Glomerular endothelial cell (primary cell): ENCODE results near the gene DHPS. TPM values are rescaled to one million over a fixed set of nuclear protein-coding genes. Genes with fewer than 3 reads are reported as not detected.
"Not testable (repeated sequence)": the region's sequence is repeated elsewhere in the genome, so short reads cannot be mapped to it uniquely, and the experiment has no call there.

Experiments used
- DNase-seq: peaks from one replicate; pipeline ENCODE4 v3.0.0-alpha.2; 2011; ENCODE audit warnings: low read depth, low spot score; ENCODE audit errors: extremely low read depth
- total RNA-seq: library from RNA; depleted of rRNA; stranded (reverse); fragments of >200 nt; gene quantifications from 2 replicates; pipeline ENCODE4 v1.2.3, GENCODE V29; 2015

The DHPS gene
- total RNA-seq: 86.9 and 87.5 TPM in 2 replicates

- DNase-seq: peak; percentile 95
Measured at GRCh38 chr19:12681074-12681987, at the start of gene DHPS. Gene DHPS, minus strand, starts transcription at chr19:12681880. Its CDS starts 114 bp downstream, at chr19:12681766.

- no peak for DNase-seq
Measured at GRCh38 chr19:12731337-12731736, 49.7 kb upstream of the DHPS start.

- no peak for DNase-seq
Measured at GRCh38 chr19:12730064-12730463, 48.4 kb upstream of the DHPS start.

GRCh38 chr19:12727745-12728433 lies 46.2 kb upstream of the DHPS start:
- DNase-seq: no peak

- no peak for DNase-seq
Measured at GRCh38 chr19:12726988-12727316, 45.3 kb upstream of the DHPS start.

GRCh38 chr19:12725612-12726011 lies 43.9 kb upstream of the DHPS start:
- DNase-seq: not testable (repeated sequence)

- no peak for DNase-seq
Measured at GRCh38 chr19:12723641-12724426, 42.2 kb upstream of the DHPS start, which contains the start of gene TNPO2. Gene TNPO2, minus strand, starts transcription at chr19:12723932. Its CDS starts 2,955 bp downstream, at chr19:12720977.

- DNase-seq: no peak
Measured at GRCh38 chr19:12723381-12723640, 41.6 kb upstream of the DHPS start.

GRCh38 chr19:12722566-12723380 lies 41.1 kb upstream of the DHPS start:
- peak; percentile 99 for DNase-seq

GRCh38 chr19:12721656-12722565 lies 40.2 kb upstream of the DHPS start:
- no peak for DNase-seq

- DNase-seq: no peak
Measured at GRCh38 chr19:12720851-12721655, 39.4 kb upstream of the DHPS start.

- DNase-seq: no peak
Measured at GRCh38 chr19:12720296-12720695, 38.6 kb upstream of the DHPS start.

GRCh38 chr19:12715929-12716328 lies 34.2 kb upstream of the DHPS start:
- DNase-seq: no peak

- no peak for DNase-seq
Measured at GRCh38 chr19:12715102-12715501, 33.4 kb upstream of the DHPS start.

GRCh38 chr19:12713304-12713703 lies 31.6 kb upstream of the DHPS start:
- DNase-seq: not testable (repeated sequence)

GRCh38 chr19:12712077-12712476 lies 30.4 kb upstream of the DHPS start:
- DNase-seq: not testable (repeated sequence)

GRCh38 chr19:12711187-12711586 lies 29.5 kb upstream of the DHPS start:
- DNase-seq: no peak

GRCh38 chr19:12708641-12709040 lies 27.0 kb upstream of the DHPS start:
- DNase-seq: no peak

GRCh38 chr19:12706332-12706718 lies 24.6 kb upstream of the DHPS start:
- no peak for DNase-seq
